Fibroblast of skin of left quadriceps (primary cell): Measurements from ENCODE around the gene DIP2B.
A peak's percentile ranks its signal among the peaks of the same experiment; 100 is the strongest.

ENCODE experiments used
- DNase-seq, 2 experiments: peaks; one replicate each; pipeline ENCODE4 v3.0.0-alpha.2; 2013; ENCODE audit warnings: low read depth in 2 of 2

Gene DIP2B

GRCh38 chr12:50574601-50575348 is 70.0 kb downstream of the DIP2B start:
- DNase-seq = no peak

DNA sequence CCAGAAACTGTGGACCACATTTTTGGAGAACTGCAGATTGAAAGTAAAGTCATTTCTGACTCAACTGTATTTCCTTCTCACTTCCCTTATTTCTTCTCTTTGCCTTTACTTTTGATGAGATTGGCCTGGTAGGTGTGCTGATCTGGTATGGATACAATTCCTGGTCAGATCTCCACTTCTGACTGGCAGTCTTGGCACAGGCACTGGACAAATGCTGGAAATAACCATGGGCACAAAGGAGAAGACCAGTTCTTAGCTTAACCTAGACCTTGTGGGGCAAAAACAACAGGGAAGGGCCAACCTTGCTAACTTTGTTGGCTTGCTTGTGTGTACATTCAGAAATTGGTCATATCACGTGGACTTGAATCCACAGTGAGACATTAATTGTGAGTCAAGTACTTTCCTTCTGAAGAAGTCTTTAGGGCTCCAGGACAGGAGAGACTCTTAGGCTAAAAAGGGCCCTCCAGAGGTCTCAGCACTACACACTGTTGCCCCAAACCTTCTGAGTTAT is 75.0 kb downstream of the DIP2B start:
- DNase-seq = no peak

- DNase-seq = no peak
Measured at GRCh38 chr12:50580436-50580835, 75.7 kb downstream of the DIP2B start.

GRCh38 chr12:50581226-50582184 is 76.7 kb downstream of the DIP2B start:
- DNase-seq = no peak

DNA sequence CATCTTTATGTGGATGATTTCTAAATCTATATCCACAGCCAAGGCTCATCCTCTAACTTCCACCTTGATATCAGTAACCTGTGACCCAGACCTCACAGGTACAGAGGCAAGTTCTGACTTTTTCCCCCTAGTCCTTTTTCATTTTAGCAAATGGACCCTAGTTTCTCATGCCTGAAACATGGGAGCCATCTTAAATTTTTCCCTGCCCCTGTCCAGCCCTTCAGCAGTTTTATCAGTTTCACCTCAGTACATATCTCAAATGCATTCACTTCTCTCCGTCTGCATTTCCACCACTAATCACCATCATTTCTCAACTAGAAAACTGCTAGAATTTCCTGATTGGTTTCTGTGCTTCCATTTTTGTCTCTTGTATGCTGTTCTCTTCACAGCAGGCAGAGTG is 79.3 kb downstream of the DIP2B start:
- DNase-seq = no peak

DNA sequence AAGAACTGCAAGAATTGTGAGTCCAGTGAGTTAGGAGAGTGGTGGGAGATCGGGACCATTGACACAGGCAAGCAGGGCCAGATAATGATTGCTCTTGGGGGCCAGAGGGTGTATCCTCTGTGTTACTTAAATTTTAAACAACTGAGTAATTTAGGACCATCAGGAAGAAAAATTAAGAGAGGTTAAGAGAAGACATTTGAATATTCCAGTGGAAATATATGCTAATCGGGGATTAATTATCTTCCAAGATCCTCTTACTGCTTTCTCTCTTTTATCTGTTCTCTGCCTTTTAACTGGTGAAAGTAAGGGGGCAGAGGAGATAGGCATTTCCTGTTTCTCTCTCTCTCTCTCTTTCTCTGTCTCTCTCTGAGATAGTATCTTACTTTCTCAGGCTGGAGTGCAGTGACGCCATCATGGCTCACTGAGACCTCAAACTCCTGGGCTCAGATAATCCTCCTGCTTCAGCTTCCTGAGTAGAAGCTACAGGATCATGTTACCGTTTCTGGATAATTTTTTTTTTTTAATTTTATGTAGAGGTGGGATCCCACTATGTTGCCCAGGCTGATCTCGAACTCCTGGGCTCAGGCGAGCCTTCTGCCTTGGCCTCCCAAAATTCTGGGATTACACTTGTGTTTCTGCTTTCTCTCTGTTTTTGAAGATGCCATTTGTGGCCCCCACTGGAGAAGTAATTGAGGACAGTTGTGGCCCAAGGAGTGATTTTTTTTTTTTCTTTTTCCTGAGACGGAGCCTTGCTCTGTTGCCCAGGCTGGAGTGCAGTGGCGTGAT is 85.1 kb downstream of the DIP2B start:
- peak; percentile 41 to 49 for DNase-seq

DNA sequence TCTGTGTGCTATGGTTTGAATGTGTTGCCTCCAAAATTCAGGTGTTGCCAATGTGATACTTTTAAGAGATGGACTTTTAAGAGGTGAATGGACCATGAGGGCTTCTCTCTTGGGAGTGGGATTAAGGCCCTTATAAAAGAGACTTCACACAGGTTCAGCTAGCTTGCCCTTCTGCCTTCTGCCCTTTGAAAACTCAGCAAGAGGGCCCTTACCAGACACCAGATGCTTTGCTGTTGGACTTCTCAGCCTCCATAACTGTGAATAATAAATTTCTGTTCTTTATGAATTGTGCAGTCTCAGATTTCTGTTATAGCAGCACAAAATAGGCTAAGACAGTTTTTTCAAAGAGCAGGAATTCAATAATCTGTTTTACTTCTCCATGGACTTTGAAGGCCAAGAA is 86.1 kb downstream of the DIP2B start:
- DNase-seq = no peak

- no peak for DNase-seq
Measured at GRCh38 chr12:50595667-50596066, 90.9 kb downstream of the DIP2B start.

- DNase-seq = peak; percentile 33 to 35
Measured at GRCh38 chr12:50597200-50598195, 92.7 kb downstream of the DIP2B start.

- DNase-seq = no peak
Measured at GRCh38 chr12:50598321-50598862, 93.6 kb downstream of the DIP2B start.

DNA sequence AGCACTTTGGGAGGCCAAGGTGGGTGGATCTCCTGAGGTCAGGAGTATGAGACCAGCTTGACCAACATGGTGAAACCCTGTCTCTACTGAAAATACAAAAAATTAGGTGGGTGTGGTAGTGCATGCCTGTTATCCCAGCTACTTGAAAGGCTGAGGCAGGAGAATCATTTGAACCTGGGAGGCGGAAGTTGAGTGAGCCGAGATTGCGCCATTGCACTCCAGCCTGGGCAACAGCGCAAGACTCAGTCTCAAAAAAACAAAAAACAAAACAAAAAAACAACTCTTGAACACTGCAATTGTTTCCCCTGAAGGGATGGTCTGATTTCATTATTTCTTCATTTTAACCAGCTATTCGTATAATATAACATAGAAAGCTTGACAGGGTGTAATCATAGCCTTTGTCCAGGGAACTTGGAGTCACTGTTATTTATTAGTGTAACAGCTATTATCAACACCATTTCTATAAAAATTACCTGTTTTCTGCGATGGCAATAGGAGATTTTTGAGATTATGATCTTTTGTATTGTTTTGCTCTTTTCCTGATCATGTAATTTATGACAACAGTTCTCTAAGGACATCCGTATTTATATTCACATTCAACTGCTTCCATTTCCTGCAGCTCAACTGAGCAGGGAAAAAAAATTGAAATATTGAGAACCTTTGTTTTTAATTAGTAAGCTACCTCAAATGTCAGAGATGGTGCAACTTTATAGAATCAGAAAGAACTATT is 94.7 kb downstream of the DIP2B start:
- DNase-seq = no peak

DNA sequence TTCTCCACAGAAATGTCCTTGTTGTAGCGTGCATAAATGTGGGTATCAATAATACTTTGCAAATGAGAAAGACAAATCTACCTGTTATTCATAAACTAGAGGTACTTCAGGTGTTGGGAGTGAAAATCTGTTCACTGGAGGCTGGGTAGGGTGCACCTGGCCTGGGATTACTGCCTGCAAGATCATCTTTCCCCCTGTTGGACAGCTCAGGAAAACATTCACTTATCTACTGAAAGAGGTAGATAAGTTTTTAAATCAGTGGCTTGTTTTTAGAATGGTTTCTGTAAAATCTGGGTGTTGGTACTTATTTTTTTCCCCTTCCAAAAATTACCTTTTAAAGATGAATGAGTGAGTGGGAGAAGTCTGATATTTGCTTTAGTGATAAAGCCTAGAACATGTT is 95.6 kb downstream of the DIP2B start:
- DNase-seq = no peak

DNA sequence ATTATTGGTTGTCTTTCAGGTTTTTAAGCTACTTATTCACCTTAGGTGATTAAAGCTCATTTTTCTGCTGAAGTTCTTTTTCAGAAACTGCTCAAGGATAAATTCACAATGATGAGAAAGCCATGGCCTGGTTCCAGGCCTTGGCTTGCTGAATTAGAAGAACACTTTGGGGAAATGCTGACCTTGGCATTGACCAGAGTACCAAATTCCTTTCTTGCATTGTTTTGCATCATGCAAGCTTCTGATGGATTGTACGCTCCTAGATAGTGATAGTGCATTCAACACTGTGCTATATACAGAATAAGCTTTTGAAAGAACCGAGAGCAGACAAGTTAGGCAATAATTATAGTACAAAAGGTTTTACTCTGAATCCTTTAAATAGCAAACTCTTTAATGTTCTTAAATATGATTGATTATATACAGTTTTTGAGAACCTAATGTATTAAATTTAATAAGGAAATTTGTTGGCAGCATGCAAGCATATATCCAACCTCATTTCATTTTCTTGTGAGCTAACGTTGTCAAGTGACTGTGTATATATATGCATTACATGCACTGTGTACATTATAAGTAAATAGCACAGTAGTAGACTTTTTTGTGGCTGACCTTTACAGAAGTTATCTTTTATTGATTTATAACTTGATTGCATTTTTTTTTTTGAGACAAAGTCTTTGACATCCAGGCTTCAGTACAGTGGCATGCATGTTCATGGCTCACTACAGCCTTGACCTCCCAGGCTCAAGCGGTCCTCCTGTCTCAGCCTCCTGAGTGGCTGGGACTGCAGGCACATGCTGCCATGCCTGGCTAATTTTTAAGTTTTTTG is 99.2 kb downstream of the DIP2B start:
- peak in 1 of 2 experiments; percentile 59 for DNase-seq

DNA sequence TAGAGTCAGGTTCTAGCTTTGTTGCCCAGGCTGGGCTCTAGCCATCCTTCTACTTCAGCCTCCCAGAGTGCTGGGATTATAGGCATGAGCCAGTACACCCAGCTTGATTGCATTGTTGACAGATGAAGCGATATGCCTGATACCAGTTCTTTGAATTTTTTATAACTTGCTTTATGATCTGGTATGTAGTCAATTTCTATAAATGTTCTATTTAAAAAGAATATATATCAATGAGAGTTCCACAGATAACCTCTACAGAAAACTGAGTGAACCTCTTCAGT is 99.8 kb downstream of the DIP2B start:
- no peak for DNase-seq

DNA sequence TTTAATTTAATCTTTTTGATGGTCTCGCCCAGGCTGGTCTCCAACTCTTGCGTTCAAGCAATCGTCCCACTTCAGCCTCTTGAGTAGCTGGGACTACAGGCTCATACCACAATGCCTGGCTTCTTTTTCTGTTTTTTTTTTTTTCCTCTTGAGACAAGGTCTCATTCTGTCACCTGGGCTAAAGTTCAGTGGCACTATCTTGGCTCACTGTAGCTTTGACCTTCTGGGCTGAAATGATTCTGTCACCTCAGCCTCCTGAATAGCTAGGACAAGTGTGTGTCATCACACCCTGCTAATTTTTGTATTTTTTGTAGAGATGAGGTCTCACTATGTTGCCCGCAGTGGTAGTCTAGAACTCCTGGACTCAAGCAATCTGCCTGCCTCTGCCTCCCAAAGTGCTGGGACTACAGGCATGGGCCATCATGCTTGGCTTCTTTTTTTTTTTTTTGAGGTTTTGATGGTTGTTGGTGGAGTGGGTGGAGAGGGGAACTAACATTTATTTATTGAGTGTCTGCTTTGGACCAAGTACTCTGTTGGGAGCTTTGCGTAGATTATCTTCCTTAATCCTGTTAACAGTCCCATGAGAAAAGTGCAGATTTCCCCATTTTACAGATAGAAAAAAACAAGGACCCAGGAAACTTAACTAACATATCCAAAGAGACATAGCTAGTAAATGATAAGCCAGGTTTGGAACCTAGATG is 102.0 kb downstream of the DIP2B start:
- no peak for DNase-seq

- DNase-seq = no peak
Measured at GRCh38 chr12:50609292-50609874, 104.6 kb downstream of the DIP2B start.

- no peak for DNase-seq
Measured at GRCh38 chr12:50610171-50610570, 105.4 kb downstream of the DIP2B start.
